Fibroblast of pulmonary artery (primary cell): ENCODE measurements around the gene KIAA1217.

Experiments
- DNase-seq: peaks from one replicate; pipeline ENCODE4 v3.0.0-alpha.2; 2010; ENCODE audit warnings: low read depth
- H3K4me3 ChIP-seq: replicated peaks from 2 replicates; pipeline ENCODE4 v1.5.1; 2011; ENCODE audit warnings: low read depth, mild to moderate bottlenecking, control low read depth, low read length, moderate library complexity
- CTCF ChIP-seq: IDR thresholded peaks from 2 replicates; pipeline ENCODE4 v1.5.1; 2011; ENCODE audit warnings: mild to moderate bottlenecking, control low read depth, low read length, inconsistent platforms; ENCODE audit errors: missing control alignments

KIAA1217 gene

DNA sequence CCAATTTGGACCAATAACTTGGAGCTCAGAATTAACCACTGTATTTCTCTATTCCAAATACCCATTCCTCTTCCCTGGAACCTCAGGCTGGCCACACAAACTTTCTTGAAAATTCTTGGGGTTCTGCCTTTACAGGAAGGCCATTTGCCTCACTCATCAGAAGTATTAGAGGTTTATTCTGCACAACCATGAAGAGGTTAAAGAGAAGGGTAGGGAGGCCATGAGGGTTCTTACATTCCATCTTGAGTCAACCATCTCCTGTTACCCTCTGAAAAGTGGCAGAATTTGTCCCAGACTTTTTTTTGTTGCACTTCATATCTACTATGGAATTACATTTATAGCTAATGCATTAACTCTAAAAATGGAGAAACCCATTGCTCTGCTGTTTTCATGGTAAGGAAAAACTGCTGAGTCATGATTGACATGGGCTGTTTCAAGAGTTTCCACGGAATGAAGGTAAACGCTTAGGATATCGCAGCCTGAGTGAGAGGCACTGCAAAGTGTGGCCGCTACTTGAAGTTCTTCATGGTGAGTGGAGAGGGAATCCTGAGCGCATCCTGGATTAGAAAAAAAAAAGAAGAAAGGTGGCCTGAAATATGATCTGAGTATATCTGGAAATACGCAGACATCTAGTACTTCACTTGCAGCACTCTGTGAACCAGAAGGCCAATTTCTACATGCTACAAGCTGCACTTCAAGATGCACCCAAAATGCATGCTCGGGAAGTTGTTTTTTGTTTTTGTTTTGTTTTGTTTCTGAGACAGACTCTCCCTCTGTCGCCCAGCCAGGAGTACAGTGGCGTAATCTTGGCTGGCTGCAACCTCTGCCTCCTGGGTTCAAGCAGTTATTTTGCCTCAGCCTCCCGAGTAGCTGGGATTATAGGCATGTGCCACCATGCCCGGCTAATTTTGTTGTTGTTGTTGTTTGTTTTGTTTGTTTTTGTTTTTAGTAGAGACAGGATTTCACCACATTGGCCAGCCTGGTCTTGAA, 83.7 kb downstream of the KIAA1217 start:
- no peak for TF ChIP-seq CTCF
- DNase-seq = no peak

GRCh38 chr10:24299578-24300260, 90.8 kb downstream of the KIAA1217 start:
- no peak for TF ChIP-seq CTCF
- DNase-seq = peak; percentile 51
- H3K4me3 ChIP-seq = no peak overlapping the region

More for the DNA sequence above, 83.7 kb downstream of the KIAA1217 start:
- H3K4me3 ChIP-seq = no peak overlapping the region

- no peak for TF ChIP-seq CTCF
- no peak for DNase-seq
- H3K4me3 ChIP-seq = no peak overlapping the region
These were observed 94.8 kb downstream of the KIAA1217 start for GRCh38 chr10:24303522-24304310.

GRCh38 chr10:24305551-24306506, 96.9 kb downstream of the KIAA1217 start:
- H3K4me3 ChIP-seq = no peak overlapping the region
- DNase-seq = peak; percentile 33
- TF ChIP-seq CTCF = no peak

DNA sequence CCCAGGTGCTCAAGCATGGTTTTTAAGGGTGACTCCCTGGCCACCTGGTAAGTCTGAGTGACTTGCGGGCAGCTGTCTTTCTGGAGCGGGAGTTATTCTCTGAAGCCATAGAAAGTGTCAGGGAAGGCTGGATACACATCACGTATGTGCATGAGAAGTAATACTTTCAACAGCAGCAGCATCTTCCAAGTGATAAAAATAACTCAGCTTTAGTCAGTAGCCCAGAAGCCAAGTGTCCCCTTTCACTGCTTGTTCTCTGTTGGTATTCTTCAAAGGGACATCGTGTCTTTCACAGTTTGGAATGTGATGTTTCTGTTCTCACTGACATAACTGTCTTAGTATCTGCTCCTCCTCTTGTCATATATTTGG, 97.6 kb downstream of the KIAA1217 start:
- no peak for DNase-seq
- H3K4me3 ChIP-seq = no peak overlapping the region
- TF ChIP-seq CTCF = no peak

DNA sequence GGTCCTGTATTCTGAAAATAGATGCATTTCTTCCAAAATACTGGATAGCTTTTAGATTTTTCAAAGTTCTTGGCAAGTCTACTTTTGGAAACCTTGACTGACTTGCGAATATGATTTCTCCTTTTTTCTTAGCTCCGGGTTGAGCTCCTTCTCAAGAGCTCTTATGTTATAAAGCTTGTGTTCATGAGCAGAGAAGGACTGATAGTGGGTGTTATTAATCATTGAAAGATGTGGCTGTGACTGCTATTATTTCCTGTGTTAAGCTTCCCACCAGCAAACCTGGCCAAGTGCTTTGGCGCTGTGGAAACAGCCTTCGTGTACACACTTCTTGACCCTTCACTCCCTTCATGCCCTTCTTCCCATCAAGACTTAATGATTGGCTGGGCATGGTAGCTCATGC, 98.2 kb downstream of the KIAA1217 start:
- TF ChIP-seq CTCF = no peak
- H3K4me3 ChIP-seq = no peak overlapping the region
- peak; percentile 14 for DNase-seq
